ENCODE measurements around the gene HNRNPF.

Gene HNRNPF

DNA sequence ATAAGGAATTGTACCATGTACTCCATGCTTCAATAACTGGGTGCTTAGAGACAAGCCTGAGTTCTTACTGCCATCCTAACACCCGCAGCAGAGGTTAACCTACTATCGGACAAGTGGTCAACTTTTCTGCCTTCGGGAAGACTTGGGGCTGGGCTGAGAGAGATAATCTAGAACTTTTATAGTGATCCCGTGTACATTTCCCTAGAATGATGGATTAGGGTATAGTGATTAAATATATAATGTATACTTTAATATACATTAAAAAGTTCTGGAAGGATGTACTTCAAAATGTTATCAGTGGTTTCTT, 12.2 kb upstream of the HNRNPF start:
- no peak for DNase-seq

DNA sequence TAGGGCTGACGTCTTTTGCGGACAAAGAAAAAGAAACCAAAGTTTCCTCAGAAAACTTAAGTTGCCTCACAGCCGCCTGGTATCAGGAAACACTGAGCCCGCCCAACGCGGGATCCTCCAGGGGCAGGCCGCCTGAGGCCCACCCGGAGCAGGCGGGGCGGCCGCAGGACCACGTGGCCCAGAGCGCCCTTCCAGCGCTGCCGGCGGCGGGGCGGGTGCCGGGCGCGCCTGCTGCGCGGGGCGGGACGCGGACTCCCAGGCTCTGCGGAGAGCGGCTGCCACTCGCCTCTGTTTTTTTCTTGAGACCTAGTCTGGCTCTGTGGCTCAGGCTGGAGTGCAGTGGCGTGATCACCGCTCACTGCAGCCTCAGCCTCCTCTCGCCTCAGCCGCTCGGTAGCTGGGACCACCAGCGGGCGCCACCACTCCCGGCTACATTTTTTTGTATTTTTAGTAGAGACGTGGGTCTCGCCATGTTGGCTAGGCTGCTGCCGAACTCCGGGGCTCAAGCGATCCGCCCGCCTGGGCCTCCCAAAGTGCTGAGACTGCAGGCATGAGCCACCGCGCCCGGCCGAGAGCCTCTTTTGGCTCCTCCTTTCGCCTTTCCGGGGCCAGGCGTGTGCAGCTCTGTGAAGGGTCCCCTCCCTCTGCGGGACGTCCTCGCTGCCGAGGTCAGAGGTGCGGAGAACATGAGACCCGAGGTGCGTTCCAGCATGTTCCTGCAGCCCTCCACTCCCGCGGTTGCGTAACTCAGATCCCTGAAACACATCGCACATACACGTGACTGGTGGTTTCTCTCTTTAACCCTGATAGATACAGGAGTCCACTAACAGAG, 11.6 kb upstream of the HNRNPF start:
- DNase-seq: peak; percentile 88

DNA sequence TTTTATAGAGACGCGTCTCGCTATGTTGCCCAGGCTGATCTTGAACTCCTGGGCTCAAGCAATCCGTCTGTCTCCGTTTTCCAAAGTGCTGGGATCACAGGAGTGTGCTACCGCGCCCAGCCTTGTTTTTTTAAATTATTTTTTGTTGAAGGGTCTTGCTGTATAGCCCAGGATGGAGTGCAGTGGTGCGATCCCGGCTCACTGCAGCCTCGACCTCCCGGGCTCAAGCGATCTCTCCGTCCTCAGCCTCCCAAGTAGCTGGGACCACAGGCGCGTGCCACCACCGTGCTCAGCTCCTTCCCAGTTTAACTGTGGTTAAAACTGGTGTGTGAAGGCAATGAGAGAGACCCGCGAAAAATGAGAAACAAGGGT, 11.0 kb upstream of the HNRNPF start:
- DNase-seq: no peak

DNA sequence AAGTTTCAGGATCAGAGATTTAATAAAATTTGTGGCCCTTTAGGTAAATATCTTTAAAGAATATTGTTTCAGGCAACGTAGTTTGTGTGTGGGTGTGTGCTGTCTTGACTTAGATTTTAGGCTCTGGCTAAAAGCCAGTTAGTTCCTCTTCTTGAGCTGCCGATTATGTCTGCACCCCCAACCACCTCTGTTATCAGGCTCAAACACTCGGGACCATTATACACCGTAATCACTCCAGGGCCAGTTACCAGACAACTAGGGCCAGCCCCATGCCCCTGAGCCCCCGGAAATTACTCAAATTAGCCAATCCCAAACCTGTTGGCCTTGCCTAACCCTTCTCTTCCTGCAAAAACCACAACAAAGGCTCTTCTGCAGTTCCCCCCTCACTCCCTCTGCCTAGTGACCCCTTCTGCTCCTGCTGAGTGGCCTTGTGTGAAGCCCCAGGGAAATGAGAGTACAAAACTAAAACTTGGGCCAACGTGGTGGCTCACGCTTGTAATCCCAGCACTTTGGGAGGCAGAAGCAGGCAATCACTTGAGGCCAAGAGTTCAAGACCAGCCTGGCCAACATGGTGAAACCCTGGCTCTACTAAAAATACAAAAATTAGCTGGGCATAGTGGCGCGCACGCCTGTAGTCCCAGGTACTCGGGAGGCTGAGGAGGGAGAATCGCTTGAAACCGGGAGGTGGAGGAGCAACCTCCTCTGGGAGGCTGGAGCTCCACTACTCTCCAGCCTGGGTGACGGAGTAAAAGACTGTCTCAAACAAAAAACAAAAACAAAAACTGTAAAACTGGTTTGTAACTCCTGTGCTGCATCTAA, 9.2 kb upstream of the HNRNPF start:
- no peak for DNase-seq

DNA sequence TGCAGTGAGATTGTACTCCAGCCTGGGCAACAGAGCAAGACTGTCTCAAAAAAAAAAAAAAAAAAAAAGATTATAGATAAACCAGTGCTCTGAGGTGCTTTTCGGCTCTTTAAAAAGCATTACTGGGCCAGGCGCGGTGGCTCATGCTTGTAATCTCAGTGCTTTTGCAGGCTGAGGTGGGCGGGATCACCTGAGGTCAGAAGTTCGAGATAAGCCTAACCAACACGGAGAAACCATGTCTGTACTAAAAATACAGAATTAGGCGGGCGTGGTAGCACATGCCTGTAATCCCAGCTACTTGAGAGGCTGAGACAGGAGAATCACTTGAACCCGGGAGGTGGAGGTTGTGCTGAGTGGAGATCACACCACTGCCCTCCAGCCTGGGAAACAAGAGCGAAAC, 6.6 kb upstream of the HNRNPF start:
- DNase-seq: no peak

DNA sequence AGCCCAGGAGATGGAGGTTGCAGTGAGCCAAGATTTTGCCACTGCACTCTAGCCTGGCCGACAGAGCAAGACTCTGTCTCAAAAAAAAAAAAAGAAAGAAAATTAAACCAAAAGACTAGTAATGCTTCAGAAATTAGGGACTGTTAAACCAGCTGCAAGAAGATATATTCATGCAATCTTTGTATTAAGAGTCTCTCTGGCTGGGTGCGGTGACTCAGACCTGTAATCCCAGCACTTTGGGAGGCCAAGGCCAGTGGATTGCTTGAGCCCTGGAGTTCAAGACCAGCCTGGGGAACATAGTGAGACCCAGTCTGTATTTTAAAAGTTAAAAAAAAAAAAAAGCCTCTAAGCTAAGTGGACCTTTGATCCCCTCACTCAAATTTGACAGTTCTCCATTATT, 2.5 kb upstream of the HNRNPF start:
- DNase-seq: no peak

DNA sequence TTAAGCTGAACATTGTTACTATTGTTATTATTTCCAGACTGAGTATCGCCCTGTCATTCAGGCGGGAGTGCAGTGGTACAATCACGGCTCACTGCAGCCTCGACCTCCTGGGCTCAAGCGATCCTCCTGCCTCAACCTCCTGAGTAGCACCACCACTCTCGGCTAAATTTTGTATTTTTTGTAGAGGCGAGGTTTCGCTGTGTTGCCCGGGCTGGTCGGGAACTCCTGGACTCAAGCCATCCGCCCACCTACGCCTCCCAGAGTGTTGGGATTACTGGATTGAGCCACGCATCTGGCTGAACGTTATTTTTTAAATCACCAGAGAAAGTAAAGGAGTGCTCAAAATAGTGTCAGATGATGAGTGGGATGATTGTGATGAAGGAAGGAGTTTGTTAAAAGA, 1.4 kb upstream of the HNRNPF start:
- DNase-seq: no peak

DNA sequence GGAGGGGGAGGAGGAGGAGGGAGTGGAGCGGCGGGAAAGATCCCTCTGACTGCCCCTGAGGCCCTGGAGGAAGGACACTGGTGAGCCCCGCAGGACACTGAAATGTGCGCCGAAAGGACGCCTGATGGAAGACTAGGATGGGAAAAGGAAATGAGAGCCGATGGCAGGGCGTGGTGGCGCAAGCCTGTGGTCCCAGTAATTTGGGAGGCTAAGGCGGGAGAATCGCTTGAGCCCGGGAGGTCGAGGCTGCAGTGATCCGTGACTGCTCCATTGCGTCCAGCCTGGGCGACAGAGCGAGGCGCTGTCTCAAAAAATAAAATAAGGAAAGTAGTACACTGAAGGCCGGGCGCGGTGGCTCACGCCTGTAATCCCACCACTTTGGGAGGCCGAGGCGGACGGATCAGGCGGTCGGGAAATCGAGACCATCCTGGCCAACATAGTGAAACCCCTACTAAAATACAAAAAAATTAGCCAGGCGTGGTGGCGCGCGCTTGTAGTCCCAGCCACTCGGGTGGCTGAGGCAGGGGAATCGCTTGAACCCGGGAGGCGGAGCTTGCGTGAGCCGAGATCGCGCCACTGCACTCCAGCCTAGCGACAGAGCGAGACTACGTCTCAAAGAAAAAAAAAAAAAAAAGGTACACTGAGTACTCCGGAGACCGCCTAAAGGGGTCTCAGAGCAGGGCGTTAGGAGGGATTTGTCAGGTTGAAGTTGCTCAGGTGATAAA, 561 bp upstream of the HNRNPF start:
- DNase-seq: no peak

DNA sequence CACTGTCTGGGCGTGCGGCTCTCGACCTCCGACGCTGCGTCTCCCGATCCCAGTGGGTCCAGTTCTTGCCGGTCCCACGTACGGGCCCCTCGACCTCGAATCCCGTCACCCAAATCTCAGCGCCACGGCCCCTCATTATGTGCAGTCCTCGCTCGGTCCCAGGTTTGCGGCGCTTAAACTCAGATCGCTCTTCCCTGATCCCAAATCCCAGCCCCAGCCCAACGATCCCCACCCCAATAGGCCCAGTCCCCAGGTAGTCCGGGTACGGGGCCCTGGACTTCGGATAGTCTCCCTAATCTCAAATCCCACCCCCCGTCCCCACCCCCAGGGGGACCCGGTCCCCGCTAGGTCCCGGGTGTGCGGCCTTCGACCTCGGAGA, 666 bp downstream of the HNRNPF start:
- no peak for DNase-seq

DNA sequence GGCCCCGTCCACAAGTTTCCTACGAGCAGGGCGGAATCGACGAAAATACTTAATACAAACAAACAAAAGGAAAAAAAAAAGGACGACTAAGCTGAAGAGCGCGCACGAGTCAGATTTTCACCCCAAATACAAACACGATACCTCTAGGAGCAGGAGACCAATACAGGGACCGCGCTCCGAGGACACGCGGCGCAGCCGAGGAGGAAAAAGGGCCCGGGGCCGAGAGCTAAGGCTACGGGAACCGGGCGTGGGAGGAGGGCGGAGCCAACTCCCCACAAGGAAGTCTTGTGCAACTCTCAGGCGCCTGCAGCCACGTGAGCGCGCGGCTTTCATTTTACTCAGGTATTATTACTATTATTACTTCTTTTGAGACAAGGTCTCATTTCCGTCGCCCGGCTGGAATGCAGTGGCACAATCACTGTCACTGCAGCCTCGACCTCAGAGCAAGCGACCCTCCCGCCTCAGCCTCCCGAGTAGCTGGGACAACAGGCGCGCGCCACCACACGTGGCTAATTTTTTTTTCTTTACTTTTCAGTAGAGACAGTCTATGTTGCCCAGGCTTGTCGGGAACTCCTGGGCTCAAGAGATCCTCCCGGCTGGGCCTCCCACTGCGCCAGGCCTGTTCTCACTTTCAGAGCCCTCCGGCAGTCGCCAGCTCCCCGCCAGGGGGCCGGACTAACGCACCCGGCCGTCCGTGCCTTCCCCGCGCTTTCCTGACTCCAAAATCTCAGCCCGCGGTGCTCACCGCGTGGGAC, 1.2 kb downstream of the HNRNPF start:
- peak; percentile 87 for DNase-seq

DNA sequence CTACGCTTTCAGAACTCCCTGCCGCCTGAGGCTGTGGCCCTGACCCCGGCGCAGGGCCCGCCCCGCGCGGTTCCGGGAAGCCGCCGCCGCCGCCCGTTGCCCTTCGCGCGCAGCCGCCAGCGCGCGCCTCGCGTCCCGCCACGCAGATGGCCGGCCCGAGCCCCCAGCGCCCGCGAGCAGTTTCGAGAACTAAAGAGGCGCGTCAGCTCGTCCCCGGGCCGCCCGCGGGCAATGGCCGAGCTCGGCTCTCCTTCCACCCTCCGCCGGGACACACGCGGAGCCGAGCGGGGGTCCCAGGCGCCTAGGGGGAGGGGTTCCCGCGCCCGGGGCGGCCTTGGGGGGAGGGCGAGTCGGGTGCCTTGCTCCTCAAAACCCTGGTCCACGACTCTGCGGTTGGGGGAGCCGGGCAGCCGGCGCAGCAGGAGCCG, 1.8 kb downstream of the HNRNPF start:
- DNase-seq: peak; percentile 55

DNA sequence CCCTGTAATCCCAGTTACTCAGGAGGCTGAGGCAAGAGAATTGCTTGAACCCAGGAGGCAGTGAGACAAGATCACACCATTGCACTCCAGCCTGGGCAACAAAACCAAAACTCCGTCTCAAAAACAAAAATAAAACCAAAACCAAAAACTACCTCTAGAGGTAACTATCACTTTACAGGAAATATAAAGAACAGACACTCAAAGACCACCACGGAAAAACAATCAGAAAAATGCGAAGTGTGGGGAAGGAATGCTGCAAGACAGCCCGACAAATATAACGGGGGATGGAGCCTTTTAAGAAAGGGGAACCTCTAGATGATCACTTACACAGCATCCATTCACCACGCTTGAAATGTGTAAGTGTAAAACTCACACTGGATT, 4.3 kb downstream of the HNRNPF start:
- no peak for DNase-seq

DNA sequence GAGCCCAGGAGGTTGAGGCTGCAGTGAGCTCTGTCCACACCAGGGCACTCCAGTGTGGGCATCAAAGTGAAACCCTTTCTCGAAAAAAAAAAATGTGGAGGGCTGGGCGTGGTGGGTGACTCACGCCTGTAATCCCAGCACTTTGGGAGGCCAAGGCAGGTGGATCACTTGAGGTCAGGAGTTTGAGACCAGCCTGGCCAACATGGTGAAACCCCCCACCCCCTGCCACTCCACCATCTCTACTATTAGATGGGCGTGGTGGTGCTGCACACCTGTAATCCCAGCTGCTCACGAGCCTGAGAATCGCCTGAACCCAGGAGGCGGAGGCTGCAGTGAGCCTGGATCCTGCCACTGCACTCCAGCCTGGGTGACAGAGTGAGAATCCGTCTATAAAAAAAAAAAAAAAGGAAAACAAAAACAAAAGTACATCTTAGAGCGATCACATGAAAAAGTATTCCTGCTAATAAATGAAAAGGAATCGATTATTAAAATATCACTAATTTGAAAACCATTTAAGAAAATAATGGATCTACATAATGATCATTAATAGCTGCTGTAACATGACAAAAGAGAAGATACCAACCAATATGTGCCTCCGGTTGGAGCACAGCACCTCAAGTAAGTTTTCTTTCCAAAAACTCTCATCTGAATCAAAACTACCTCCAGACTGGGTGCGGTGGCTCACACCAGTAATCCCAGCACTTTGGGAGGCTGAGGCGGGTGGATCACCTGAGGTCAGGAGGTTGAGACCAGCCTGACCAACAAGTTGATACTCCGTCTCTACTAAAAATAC, 4.9 kb downstream of the HNRNPF start:
- DNase-seq: no peak

DNA sequence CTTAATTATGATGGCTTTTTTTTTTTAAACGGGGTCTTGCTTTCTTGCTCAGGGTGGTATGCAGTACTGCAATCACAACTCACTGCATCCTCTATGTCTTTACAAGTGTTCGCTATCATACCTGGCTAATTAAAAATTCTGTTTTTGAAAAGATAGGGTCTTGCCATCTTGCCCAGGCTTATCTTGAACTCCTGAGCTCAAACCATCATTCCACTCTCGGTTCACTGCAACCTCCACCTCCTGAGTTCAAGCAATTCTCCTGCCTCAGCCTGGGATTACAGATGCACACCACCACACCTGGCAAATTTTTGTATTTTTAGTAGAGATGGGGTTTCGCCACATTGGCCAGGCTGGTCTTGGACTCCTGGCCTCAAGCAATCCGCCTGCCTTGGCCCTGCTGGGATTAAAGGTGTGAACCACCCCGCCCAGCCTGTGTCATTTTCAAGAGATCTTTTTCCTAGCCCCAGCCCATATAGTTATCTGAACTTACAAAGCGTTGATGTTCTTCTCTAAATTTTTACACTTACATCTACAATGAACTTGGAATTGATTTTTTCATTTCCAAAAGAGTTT, 6.0 kb downstream of the HNRNPF start:
- DNase-seq: no peak

DNA sequence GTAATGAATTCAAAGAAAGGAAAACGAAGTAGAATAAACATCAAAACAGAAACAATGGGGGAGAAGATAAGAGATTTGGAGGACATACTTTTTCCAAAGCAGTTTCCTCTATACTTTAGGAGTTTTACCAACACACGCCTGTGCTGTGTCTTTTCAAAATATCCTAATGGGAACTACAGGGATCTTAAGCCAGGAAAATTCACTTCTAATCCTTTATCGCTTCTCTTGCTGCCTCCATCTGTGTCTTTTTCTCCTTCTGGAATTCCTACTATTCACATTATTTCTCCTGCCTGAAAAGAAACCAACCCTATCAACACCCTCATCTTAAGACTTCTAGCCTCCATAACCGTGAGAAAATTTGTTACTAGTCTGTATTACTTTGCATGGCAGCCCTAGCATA, 6.8 kb downstream of the HNRNPF start:
- no peak for DNase-seq

DNA sequence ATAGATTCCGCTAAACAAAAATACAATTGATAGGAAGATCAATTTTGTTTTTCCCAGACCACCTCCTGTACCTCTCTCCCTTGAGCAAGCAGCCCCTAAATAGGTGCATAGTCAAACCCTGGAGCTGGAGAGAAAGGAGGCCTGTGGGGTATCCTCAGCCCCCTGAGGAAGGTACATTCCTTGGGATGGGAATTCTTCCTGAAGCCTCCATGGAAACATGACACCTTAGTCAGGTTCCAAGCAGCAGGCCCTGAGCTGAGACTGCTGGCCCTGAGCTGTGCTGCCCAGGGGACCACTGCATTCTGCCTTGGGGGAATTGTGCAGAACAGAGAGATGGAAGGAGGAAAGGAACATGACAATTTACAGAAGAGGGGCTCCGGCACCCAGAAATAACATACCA, 7.4 kb downstream of the HNRNPF start:
- no peak for DNase-seq

DNA sequence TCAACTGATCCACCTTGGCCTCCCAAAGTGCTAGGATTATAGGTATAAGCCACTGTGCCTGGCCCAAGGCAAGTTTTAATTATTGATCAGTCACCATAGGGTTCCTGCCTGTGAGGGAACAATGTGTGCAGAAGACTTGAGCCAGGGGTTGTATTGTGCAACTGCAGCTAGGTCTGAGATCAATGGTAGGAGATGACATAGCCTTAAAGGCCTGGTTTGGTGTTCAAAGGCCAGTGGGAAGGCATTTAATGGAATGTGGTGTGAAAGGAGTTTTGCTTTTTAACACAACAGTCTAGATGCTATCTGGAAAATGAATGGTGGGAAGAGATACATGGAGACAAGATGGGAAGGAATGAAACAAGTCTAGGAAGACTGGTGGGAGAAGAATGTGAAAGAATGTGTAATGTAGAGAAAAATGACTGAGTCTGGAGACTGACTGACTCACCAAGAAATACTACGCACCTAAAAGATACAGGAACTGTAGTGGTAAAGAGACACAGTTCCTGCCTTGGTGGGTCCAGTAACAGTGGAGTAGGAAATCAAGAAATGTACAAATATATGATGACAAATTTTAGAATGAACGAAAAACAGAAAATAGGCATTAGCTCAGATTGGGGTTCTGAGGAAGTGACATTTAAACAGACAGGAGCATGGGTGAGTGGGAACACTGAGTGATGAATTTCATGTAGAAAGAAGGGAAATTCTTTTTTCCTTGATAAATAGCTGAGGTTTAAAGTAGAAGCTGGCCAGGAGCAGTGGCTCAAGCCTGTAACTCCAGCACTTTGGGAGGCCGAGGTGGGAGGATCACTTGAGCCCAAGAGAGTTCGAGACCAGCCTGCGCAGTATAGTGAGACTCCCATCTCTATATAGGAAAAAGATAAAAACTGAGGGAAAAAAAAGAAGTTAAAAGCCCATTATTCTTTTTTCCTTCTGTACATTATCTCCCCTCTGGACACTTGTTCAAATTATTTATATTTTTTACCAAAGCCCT, 9.4 kb downstream of the HNRNPF start:
- peak; percentile 63 for DNase-seq

DNA sequence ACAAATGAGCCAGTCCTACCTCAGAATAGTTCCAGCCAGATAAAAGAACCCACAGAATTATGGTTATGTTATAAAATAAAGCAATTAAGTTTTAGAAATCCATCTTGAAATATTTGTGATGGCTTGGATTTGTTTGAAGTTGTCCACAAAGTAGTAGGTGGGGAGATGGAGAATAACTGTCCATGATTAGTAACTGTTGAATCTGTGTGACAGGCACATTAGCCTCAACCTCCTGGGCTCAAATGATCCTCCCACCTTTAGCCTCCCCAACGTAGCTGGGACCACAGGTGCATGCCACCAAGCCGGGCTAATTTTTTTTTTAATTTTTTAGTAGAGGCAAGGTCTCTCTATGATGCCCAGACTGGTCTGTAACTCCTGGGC, 10.1 kb downstream of the HNRNPF start:
- no peak for DNase-seq

DNA sequence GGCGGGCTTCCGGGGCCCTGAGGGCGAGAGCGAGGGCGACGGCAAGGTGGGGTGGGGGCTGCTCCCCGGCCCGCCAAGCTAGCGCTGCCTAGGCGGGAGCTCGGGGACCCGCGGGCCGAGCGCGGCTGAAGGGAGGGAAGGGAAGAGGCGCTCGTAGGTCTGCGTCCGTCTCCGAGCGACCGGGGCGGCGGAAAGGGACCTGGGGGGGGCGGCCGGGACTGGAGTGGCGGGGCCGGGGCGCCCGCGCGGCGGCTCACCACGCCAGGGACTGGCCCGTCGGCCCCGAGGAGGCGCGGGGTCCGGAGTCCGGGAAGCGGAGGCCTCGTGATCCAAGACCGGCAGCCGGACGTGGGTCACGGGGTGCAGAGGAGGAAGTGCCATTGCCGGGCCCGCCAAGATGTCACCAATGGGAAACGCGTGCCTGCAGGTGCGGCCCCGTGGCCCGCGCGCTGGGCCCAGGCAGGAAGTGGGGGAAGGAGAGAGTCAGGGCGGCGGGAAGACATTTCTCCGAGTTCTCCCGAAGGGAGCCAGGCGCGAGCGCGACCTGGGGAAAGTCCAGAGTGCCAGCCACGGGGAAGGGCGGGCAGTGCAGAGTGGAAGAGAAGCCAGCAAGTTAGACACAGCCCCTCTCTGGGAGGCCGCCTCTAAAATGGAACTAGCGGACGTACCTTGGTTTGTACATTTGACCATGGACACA, 11.9 kb downstream of the HNRNPF start:
- peak; percentile 84 for DNase-seq

All from fibroblast of skin of back (primary cell).